Liver (tissue), 9 donors: ENCODE data around the gene F2RL1. TPM values are rescaled to one million over a fixed set of nuclear protein-coding genes. Genes with fewer than 3 reads are reported as not detected.

Source experiments
- DNase-seq: peaks from one replicate; pipeline ENCODE4 v3.0.0-alpha.2; 2017; ENCODE audit warnings: low spot score
- H3K27ac ChIP-seq, 2 donors: one replicate each; pipeline ENCODE4 v1.7.0; 2013; ENCODE audit warnings: inconsistent platforms in 2 of 2, low read length in 2 of 2, control low read depth in 1 of 2, low read depth in 1 of 2, mild to moderate bottlenecking in 1 of 2
- H3K27me3 ChIP-seq, 4 donors: one replicate each; pipeline versions ENCODE4 v1.6.1 to v1.7.0; 2013; ENCODE audit warnings: low read length in 3 of 4, inconsistent platforms in 1 of 4, mild to moderate bottlenecking in 1 of 4, moderate library complexity in 1 of 4; ENCODE audit not compliant: control insufficient read depth in 4 of 4, insufficient read depth in 4 of 4
- H3K36me3 ChIP-seq, 4 donors: one replicate each; pipeline versions ENCODE4 v1.6.1 to v1.7.0; 2013; ENCODE audit warnings: low read length in 3 of 4, mild to moderate bottlenecking in 3 of 4, low read depth in 1 of 4, moderate library complexity in 1 of 4; ENCODE audit not compliant: control insufficient read depth in 4 of 4, insufficient read depth in 3 of 4
- H3K4me1 ChIP-seq, 4 donors: one replicate each; pipeline versions ENCODE4 v1.6.1 to v1.7.0; 2013; ENCODE audit warnings: low read length in 3 of 4, mild to moderate bottlenecking in 3 of 4, moderate library complexity in 1 of 4; ENCODE audit not compliant: control insufficient read depth in 4 of 4, insufficient read depth in 4 of 4
- H3K4me3 ChIP-seq, 3 donors: one replicate each; pipeline versions ENCODE4 v1.6.1 to v1.7.0; 2013; ENCODE audit warnings: low read length in 3 of 3, control low read depth in 1 of 3, low read depth in 1 of 3, mild to moderate bottlenecking in 1 of 3
- H3K9ac ChIP-seq, 2 donors: one replicate each; pipeline ENCODE4 v1.7.0; 2013; ENCODE audit warnings: low read length in 2 of 2, mild to moderate bottlenecking in 2 of 2, moderate library complexity in 2 of 2, control low read depth in 1 of 2, low read depth in 1 of 2
- H3K9me3 ChIP-seq, 4 donors: one replicate each; pipeline versions ENCODE4 v1.6.1 to v1.7.0; 2013; ENCODE audit warnings: low read length in 3 of 4; ENCODE audit not compliant: control insufficient read depth in 4 of 4
- ATF3 ChIP-seq: IDR thresholded peaks from 2 replicates; pipeline ENCODE4 v1.6.1; 2016; ENCODE audit warnings: antibody characterized with exemption
- CTCF ChIP-seq: fragments of 150-350 bp; IDR thresholded peaks from 2 replicates; pipeline ENCODE4 v1.5.1; 2017; ENCODE audit warnings: improper control_type of control experiment, low read depth, low read length; ENCODE audit not compliant: missing input control
- EGR1 ChIP-seq, 2 donors: IDR thresholded peaks; 2 replicates each; pipeline ENCODE4 v1.6.1; 2016 to 2018; ENCODE audit warnings: antibody characterized with exemption in 2 of 2, low read depth in 2 of 2
- FOXA2 ChIP-seq: IDR thresholded peaks from 2 replicates; pipeline ENCODE4 v1.6.1; 2016; ENCODE audit warnings: antibody characterized with exemption
- GABPA ChIP-seq, 2 donors: IDR thresholded peaks in 1 of 2; conservative IDR thresholded peaks in 1 of 2; 2 replicates each; pipeline ENCODE4 v1.6.1; 2016; ENCODE audit warnings: antibody characterized with exemption in 2 of 2, mild to moderate bottlenecking in 1 of 2, moderate library complexity in 1 of 2
- HNF4G ChIP-seq: IDR thresholded peaks from 2 replicates; pipeline ENCODE4 v1.6.1; 2016; ENCODE audit warnings: antibody characterized with exemption
- JUND ChIP-seq, 2 donors: IDR thresholded peaks; 2 replicates each; pipeline ENCODE4 v1.6.1; 2016; ENCODE audit warnings: antibody characterized with exemption in 2 of 2
- NR2F2 ChIP-seq: IDR thresholded peaks from 2 replicates; pipeline ENCODE4 v1.6.1; 2016; ENCODE audit warnings: antibody characterized with exemption
- RAD21 ChIP-seq, 2 donors: IDR thresholded peaks; 2 replicates each; pipeline ENCODE4 v1.6.1; 2016; ENCODE audit warnings: antibody characterized with exemption in 2 of 2, mild to moderate bottlenecking in 2 of 2
- RXRA ChIP-seq, 2 donors: IDR thresholded peaks; 2 replicates each; pipeline ENCODE4 v1.6.1; 2017 to 2018; ENCODE audit warnings: antibody characterized with exemption in 2 of 2, mild to moderate bottlenecking in 1 of 2
- SP1 ChIP-seq: IDR thresholded peaks from 2 replicates; pipeline ENCODE4 v1.6.1; 2018; ENCODE audit warnings: antibody characterized with exemption, mild to moderate bottlenecking
- TAF1 ChIP-seq: conservative IDR thresholded peaks from 2 replicates; pipeline ENCODE4 v1.6.1; 2016; ENCODE audit warnings: antibody characterized with exemption, mild to moderate bottlenecking
- WGBS: extraction: QIAGEN DNeasy Blood & Tissue Kit; methylation state at CpG from one replicate; pipeline ENCODE4 v1.1.7; 2013; 5-methylcytosine and 5-hydroxymethylcytosine counted together
- polyA plus RNA-seq, 2 donors: library from polyadenylated mRNA; stranded (reverse) in 1 of 2; unstranded in 1 of 2; fragments of 200-250 nt in 1 of 2; fragments of >200 nt in 1 of 2; fragmentation: Nextera tagmentation in 1 of 2; extraction: Ambion mirVana in 1 of 2; gene quantifications; one replicate each; pipeline versions ENCODE4 v1.2.1 to v1.2.3, GENCODE V29; 2013 to 2015
- total RNA-seq, 2 donors: library from RNA; depleted of rRNA; stranded (reverse); fragments of >200 nt; gene quantifications; one replicate each; pipeline ENCODE4 v1.2.3, GENCODE V29; 2014
- TF ChIP-seq, protein P1 (sequence below): IDR thresholded peaks from 2 replicates; pipeline ENCODE4 v1.6.1; 2016; ENCODE audit warnings: antibody characterized with exemption
- TF ChIP-seq, protein P2 (sequence below): IDR thresholded peaks from 2 replicates; pipeline ENCODE4 v1.6.1; 2016; ENCODE audit warnings: antibody characterized with exemption
- donor health status: healthy.
- donor health status: healthy.
- donor health status: healthy.
- donor health status: healthy.
- donor health status: healthy.

The F2RL1 gene
- total and polyA plus RNA-seq, 4 donors, result 3.1 to 8.9 (median 5.7) TPM

DNA sequence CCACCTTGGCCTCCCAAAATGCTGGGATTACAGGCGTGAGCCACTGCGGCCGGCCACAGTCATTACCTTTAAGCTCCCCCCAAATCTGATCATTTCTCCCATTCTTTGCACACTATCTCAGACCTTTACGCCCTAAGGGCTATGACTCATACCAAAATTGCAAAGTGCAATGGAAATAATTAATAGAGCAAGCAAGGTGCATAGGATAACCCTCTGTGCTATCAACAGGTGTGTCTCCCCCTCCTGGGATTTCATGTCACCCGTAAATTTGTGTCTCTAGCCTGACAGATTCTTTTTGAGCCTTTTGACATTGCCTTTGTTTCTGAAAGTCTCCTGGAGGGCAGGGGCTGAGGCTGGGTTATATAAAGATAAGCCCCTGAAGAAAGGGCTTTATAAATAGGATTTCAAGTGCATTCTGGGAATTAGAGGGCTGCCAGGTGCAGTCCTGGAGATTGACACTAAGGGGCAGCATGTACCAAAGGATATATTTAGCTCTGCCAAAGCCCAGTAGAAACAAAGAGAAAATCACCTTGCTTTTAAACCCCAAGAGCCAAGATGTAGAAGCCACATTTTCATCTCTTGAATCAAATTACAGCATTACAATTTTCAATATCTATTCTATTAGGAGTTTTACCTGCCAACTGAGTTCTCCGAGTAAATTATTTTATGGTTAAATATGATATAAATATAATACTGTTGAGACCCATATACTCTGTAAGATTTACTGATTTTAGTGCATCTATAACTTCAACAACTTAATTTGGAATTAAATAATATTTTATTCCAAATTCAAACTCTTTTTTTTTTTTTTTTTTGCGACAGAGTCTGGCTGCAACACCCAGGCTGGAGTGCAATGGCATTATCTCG, 49.2 kb downstream of the F2RL1 start:
- H3K36me3 ChIP-seq, result no peaks in the 10 kb centered on the region
- H3K4me3 ChIP-seq, result no peak overlapping the region
- no peak overlapping the region for H3K27ac ChIP-seq
- H3K4me1 ChIP-seq, result peaks cover 0 to 2% (median 0%) of the 10 kb centered on the region in 4 donors
- H3K9ac ChIP-seq, result no peak overlapping the region
- DNase-seq, result peak; percentile 76
- H3K9me3 ChIP-seq, result no peaks in the 10 kb centered on the region
- 70% methylated on average over 8 of the region's 8 CpGs for WGBS
- H3K27me3 ChIP-seq, result no peaks in the 10 kb centered on the region
- peak in 1 of 2 donors; percentile 26 for TF ChIP-seq JUND (IDR thresholded peaks at IDR 0.05)
- TF ChIP-seq NR2F2, result no peak
- peak; percentile 97 for TF ChIP-seq RAD21 (IDR thresholded peaks at IDR 0.05)
- peak; percentile 99 for TF ChIP-seq CTCF
- TF ChIP-seq HNF4G, result no peak
- no peak for TF ChIP-seq FOXA2
- peak in 1 of 2 donors; percentile 8 for TF ChIP-seq RXRA (IDR thresholded peaks at IDR 0.05)

- no peak overlapping the region for H3K9ac ChIP-seq
- H3K4me3 ChIP-seq, result no peak overlapping the region
- H3K4me1 ChIP-seq, result peaks cover 0 to 2% (median 0%) of the 10 kb centered on the region in 4 donors
- TF ChIP-seq SP1, result no peak
- no peak for TF ChIP-seq ATF3
- no peak for TF ChIP-seq JUND (IDR thresholded peaks at IDR 0.05)
- TF ChIP-seq EGR1 (IDR thresholded peaks at IDR 0.05; ENCODE audit: low read depth in 2 of 2), result no peak
- no peak for TF ChIP-seq RXRA (IDR thresholded peaks at IDR 0.05)
- TF ChIP-seq RAD21 (IDR thresholded peaks at IDR 0.05), result no peak
- TF ChIP-seq FOXA2, result no peak
- TF ChIP-seq, protein P1, sequence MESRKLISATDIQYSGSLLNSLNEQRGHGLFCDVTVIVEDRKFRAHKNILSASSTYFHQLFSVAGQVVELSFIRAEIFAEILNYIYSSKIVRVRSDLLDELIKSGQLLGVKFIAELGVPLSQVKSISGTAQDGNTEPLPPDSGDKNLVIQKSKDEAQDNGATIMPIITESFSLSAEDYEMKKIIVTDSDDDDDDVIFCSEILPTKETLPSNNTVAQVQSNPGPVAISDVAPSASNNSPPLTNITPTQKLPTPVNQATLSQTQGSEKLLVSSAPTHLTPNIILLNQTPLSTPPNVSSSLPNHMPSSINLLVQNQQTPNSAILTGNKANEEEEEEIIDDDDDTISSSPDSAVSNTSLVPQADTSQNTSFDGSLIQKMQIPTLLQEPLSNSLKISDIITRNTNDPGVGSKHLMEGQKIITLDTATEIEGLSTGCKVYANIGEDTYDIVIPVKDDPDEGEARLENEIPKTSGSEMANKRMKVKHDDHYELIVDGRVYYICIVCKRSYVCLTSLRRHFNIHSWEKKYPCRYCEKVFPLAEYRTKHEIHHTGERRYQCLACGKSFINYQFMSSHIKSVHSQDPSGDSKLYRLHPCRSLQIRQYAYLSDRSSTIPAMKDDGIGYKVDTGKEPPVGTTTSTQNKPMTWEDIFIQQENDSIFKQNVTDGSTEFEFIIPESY, result no peak
- TF ChIP-seq GABPA (IDR thresholded peaks at IDR 0.05 in 1 of 2, conservative IDR thresholded peaks at IDR 0.05 in 1 of 2), result no peak
- TF ChIP-seq, protein P2, sequence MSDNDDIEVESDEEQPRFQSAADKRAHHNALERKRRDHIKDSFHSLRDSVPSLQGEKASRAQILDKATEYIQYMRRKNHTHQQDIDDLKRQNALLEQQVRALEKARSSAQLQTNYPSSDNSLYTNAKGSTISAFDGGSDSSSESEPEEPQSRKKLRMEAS, result no peak
- no peak for TF ChIP-seq CTCF
- TF ChIP-seq TAF1, result no peak
- DNase-seq, result no peak
- 87% methylated on average over 6 of the region's 6 CpGs for WGBS
- H3K27me3 ChIP-seq, result no peaks in the 10 kb centered on the region
- no peaks in the 10 kb centered on the region for H3K36me3 ChIP-seq
- no peaks in the 10 kb centered on the region for H3K9me3 ChIP-seq
- H3K27ac ChIP-seq, result no peak overlapping the region
Observed at GRCh38 chr5:76870046-76870445, 51.2 kb downstream of the F2RL1 start.
